VCaP (cell line): ENCODE results near the gene LRPPRC.

Experiments used
- H3K27ac ChIP-seq: fragments of 450-650 bp; 2 replicates; pipeline ENCODE4 v1.5.1; 2017
- TF ChIP-seq, protein P1 (sequence below): fragments of 450-650 bp; conservative IDR thresholded peaks from 2 replicates; pipeline ENCODE4 v1.5.1; 2017; ENCODE audit warnings: mild to moderate bottlenecking, moderate library complexity

Gene LRPPRC

DNA sequence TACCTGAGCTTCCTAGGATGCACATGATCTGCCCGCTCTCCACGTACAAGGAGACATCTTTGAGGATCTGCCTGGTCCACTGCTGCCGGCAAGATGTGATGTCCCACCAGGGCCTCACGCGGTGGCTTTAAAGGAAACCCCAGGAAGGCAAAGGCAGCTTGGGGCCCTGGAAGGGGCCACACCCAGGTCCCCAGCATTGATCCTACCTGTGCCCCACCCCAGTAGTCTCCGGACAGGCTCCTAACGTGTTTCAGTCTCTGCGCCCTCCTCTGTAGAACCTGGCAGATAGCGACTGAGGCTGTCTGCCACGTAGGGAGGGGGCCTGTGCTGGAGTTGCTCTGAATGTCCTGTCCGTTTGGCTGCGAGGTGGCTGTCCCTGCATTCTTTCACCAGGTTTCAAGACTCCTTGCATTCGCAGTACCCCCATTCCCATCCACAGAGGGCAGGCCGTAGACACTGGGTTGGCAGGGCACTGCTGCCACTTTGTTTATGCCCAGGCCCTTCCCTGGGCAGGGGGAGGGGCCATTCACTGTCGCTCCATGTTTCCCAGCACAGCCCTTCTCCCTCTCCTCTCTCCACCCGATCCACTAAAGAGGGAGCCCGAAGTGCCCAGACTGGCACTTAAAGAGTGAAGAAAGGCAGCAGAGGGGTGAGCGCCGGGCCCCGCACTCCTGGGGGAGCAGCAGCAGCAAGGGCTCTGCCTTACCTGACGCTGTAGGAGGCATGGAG, 157.8 kb downstream of the LRPPRC start:
- TF ChIP-seq, protein P1, sequence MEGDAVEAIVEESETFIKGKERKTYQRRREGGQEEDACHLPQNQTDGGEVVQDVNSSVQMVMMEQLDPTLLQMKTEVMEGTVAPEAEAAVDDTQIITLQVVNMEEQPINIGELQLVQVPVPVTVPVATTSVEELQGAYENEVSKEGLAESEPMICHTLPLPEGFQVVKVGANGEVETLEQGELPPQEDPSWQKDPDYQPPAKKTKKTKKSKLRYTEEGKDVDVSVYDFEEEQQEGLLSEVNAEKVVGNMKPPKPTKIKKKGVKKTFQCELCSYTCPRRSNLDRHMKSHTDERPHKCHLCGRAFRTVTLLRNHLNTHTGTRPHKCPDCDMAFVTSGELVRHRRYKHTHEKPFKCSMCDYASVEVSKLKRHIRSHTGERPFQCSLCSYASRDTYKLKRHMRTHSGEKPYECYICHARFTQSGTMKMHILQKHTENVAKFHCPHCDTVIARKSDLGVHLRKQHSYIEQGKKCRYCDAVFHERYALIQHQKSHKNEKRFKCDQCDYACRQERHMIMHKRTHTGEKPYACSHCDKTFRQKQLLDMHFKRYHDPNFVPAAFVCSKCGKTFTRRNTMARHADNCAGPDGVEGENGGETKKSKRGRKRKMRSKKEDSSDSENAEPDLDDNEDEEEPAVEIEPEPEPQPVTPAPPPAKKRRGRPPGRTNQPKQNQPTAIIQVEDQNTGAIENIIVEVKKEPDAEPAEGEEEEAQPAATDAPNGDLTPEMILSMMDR = no peak

DNA sequence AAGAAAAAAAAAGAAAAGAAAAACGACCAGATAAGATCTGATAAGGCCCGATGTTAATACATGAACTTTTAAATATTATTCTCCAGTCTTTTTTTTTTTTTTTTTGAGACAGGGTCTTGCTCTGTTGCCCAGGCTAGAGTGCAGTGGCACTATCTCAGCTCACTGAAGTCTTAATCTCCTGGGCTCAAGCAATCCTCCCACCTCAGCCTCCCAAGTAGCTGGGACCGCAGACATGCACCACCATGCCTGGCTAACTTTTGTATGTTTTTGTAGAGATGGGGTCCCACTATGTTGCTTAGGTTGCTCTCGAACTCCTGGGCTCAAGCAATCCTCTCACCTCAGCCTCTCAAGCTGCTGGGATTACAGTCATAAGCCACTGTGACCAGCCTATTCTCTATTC, 158.8 kb downstream of the LRPPRC start:
- TF ChIP-seq, protein P1 = no peak

More for the DNA sequence above, 157.8 kb downstream of the LRPPRC start:
- H3K27ac ChIP-seq = no peak overlapping the region

More for the DNA sequence above, 158.8 kb downstream of the LRPPRC start:
- no peak overlapping the region for H3K27ac ChIP-seq
